H1 (cell line): ENCODE data around the gene ACLY. TPM values are rescaled to one million over a fixed set of nuclear protein-coding genes. Genes with fewer than 3 reads are reported as not detected.

ENCODE experiments used
- CTCF ChIA-PET: fragments of 300-600 bp; sonication (Branson Sonifier 250); formaldehyde crosslinking; loops from one replicate; lab custom pipeline; 2021; ENCODE audit not compliant: partially characterized antibody; lab: Charles Lee
- POLR2A ChIA-PET: fragments of 300-600 bp; sonication (Branson Sonifier 250); formaldehyde crosslinking; loops from one replicate; lab custom pipeline; 2021; ENCODE audit warnings: inconsistent platforms; ENCODE audit not compliant: partially characterized antibody; lab: Charles Lee
- DNase-seq, 2 experiments: peaks; one replicate each; pipeline versions ENCODE4 v3.0.0 to v3.0.0-alpha.2; 2010 to 2022; ENCODE audit warnings: low spot score in 2 of 2, low read depth in 1 of 2, mixed read lengths in 1 of 2
- FAIRE-seq: peaks from 2 replicates; lab custom pipeline; 2011; peaks lifted over from hg19 to GRCh38; lab: Jason Lieb, UNC
- H2AFZ ChIP-seq: 2 replicates; pipeline ENCODE4 v1.8.1; 2012; ENCODE audit warnings: low read length, inconsistent platforms
- H2AK5ac ChIP-seq: 2 replicates; pipeline ENCODE4 v1.6.1; 2013; ENCODE audit warnings: low read depth, low read length
- H2BK120ac ChIP-seq: replicated peaks from 2 replicates; pipeline ENCODE3; 2013; ENCODE audit warnings: low read depth, low read length, inconsistent platforms
- H2BK12ac ChIP-seq: 2 replicates; pipeline ENCODE4 v1.6.1; 2013; ENCODE audit warnings: low read depth, low read length
- H2BK15ac ChIP-seq: 2 replicates; pipeline ENCODE4 v1.6.1; 2013; ENCODE audit warnings: low read length
- H2BK20ac ChIP-seq: 2 replicates; pipeline ENCODE4 v1.6.1; 2013; ENCODE audit warnings: low read length
- H2BK5ac ChIP-seq: 2 replicates; pipeline ENCODE4 v1.6.1; 2013; ENCODE audit warnings: low read depth, low read length
- H3K14ac ChIP-seq: 2 replicates; pipeline ENCODE4 v1.6.1; 2013; ENCODE audit warnings: inconsistent platforms; ENCODE audit not compliant: insufficient read length
- H3K18ac ChIP-seq: 2 replicates; pipeline ENCODE4 v1.6.1; 2013; ENCODE audit warnings: low read length; ENCODE audit errors: extremely low read depth
- H3K23ac ChIP-seq: 2 replicates; pipeline ENCODE4 v1.6.1; 2013; ENCODE audit warnings: inconsistent platforms; ENCODE audit not compliant: insufficient read length
- H3K23me2 ChIP-seq: 2 replicates; pipeline ENCODE4 v1.6.1; 2013; ENCODE audit warnings: low read depth, low read length
- H3K27ac ChIP-seq: 2 replicates; pipeline ENCODE4 v1.6.1; 2011; ENCODE audit warnings: low read depth, low read length, inconsistent platforms
- H3K27me3 ChIP-seq, 4 experiments: replicated peaks in 1 of 4; 1 replicate in 1 of 4; 2 replicates in 3 of 4; pipeline versions ENCODE4 v1.6.1 to v1.8.1; 2011 to 2013; ENCODE audit warnings: low read length in 3 of 4, mild to moderate bottlenecking in 3 of 4, inconsistent platforms in 2 of 4, mixed read lengths in 2 of 4, moderate library complexity in 1 of 4; ENCODE audit not compliant: control insufficient read depth in 3 of 4, insufficient read depth in 3 of 4; ENCODE audit errors: extremely low read depth in 1 of 4
- H3K36me3 ChIP-seq, 4 experiments: 2 replicates each; pipeline versions ENCODE4 v1.6.1 to v1.8.1; 2011 to 2013; ENCODE audit warnings: mild to moderate bottlenecking in 4 of 4, low read length in 3 of 4, moderate library complexity in 2 of 4, control low read depth in 1 of 4, inconsistent platforms in 1 of 4; ENCODE audit not compliant: insufficient read depth in 4 of 4, control insufficient read depth in 2 of 4
- H3K4ac ChIP-seq: replicated peaks from 2 replicates; pipeline ENCODE3; 2013; ENCODE audit warnings: low read length, low read depth, mixed read lengths, inconsistent platforms; ENCODE audit not compliant: insufficient read length
- H3K4me1 ChIP-seq, 4 experiments: replicated peaks in 1 of 4; 1 replicate in 1 of 4; 2 replicates in 3 of 4; pipeline versions ENCODE4 v1.6.1 to v1.8.1; 2011 to 2013; ENCODE audit warnings: low read length in 3 of 4, inconsistent platforms in 2 of 4, mixed read lengths in 1 of 4; ENCODE audit not compliant: insufficient read depth in 4 of 4, control insufficient read depth in 3 of 4
- H3K4me2 ChIP-seq, 2 experiments: 2 replicates each; pipeline versions ENCODE4 v1.6.1 to v1.8.1; 2011 to 2013; ENCODE audit warnings: low read depth in 2 of 2, low read length in 2 of 2, control low read depth in 1 of 2, inconsistent platforms in 1 of 2, mild to moderate bottlenecking in 1 of 2; ENCODE audit not compliant: insufficient read depth in 1 of 2
- H3K4me3 ChIP-seq, 4 experiments: fragments of 200-600, 300-600 bp in 1 of 4; sonication (generic), shearing (Covaris generic), sonication (Bioruptor Twin) in 1 of 4; 2 replicates each; pipeline versions ENCODE4 v1.5.1 to v1.8.1; 2011 to 2016; ENCODE audit warnings: low read length in 4 of 4, low read depth in 3 of 4, control low read depth in 2 of 4, inconsistent platforms in 2 of 4, mild to moderate bottlenecking in 2 of 4, mixed read lengths in 1 of 4, moderate library complexity in 1 of 4; ENCODE audit not compliant: insufficient read depth in 2 of 4; ENCODE audit errors: extremely low read depth in 1 of 4
- H3K56ac ChIP-seq: replicated peaks from 2 replicates; pipeline ENCODE3; 2013; ENCODE audit warnings: low read depth, mild to moderate bottlenecking, mixed read lengths, low read length, inconsistent platforms; ENCODE audit not compliant: insufficient read length
- H3K79me1 ChIP-seq: 2 replicates; pipeline ENCODE4 v1.6.1; 2013; ENCODE audit warnings: low read depth, low read length, control low read depth
- H3K79me2 ChIP-seq, 2 experiments: 2 replicates each; pipeline versions ENCODE4 v1.6.1 to v1.8.1; 2012 to 2013; ENCODE audit warnings: low read length in 2 of 2, mild to moderate bottlenecking in 2 of 2, inconsistent platforms in 1 of 2; ENCODE audit not compliant: insufficient read depth in 2 of 2, control insufficient read depth in 1 of 2
- H3K9ac ChIP-seq, 4 experiments: replicated peaks in 1 of 4; 1 replicate in 1 of 4; 2 replicates in 3 of 4; pipeline versions ENCODE4 v1.6.1 to v1.8.1; 2011 to 2013; ENCODE audit warnings: low read depth in 3 of 4, low read length in 3 of 4, control low read depth in 2 of 4, mild to moderate bottlenecking in 2 of 4, moderate library complexity in 2 of 4, inconsistent platforms in 1 of 4; ENCODE audit errors: extremely low read depth in 1 of 4
- H3K9me3 ChIP-seq, 2 experiments: 2 replicates each; pipeline versions ENCODE4 v1.6.1 to v1.8.1; 2012 to 2013; ENCODE audit warnings: mild to moderate bottlenecking in 2 of 2, moderate library complexity in 2 of 2, control low read depth in 1 of 2, inconsistent platforms in 1 of 2, low read depth in 1 of 2, low read length in 1 of 2, mixed read lengths in 1 of 2; ENCODE audit not compliant: insufficient read depth in 2 of 2
- H4K20me1 ChIP-seq, 2 experiments: replicated peaks in 1 of 2; 2 replicates each; pipeline versions ENCODE3 to v1.8.1; 2011 to 2013; ENCODE audit warnings: inconsistent platforms in 2 of 2, low read length in 2 of 2, mild to moderate bottlenecking in 1 of 2; ENCODE audit not compliant: insufficient read depth in 2 of 2, control insufficient read depth in 1 of 2
- H4K5ac ChIP-seq: 2 replicates; pipeline ENCODE4 v1.6.1; 2013; ENCODE audit warnings: low read length, low read depth, mixed read lengths, inconsistent platforms; ENCODE audit not compliant: insufficient read length
- H4K8ac ChIP-seq: 2 replicates; pipeline ENCODE4 v1.8.0; 2013; ENCODE audit warnings: mild to moderate bottlenecking, moderate library complexity, low read length, inconsistent platforms; ENCODE audit not compliant: insufficient read depth; ENCODE audit errors: extremely low read depth
- H4K91ac ChIP-seq: replicated peaks from 2 replicates; pipeline ENCODE3; 2013; ENCODE audit warnings: low read length, mixed read lengths, inconsistent platforms; ENCODE audit not compliant: insufficient read length
- JUN ChIP-seq: IDR thresholded peaks from 2 replicates; pipeline ENCODE4 v1.6.1; 2011; ENCODE audit warnings: low read depth, mild to moderate bottlenecking, improper control_type of control experiment, low read length
- WGBS, 2 experiments: shearing (Covaris generic) in 1 of 2; methylation state at CpG; one replicate each; pipeline versions ENCODE4 v1.1.6 to v1.1.7; 2013 to 2015; ENCODE audit warnings: low lambda C conversion rate in 2 of 2, mixed read lengths in 2 of 2, inconsistent platforms in 1 of 2, low coverage in 1 of 2, missing lambda C conversion rate in 1 of 2; ENCODE audit not compliant: insufficient replicate concordance in 2 of 2, insufficient coverage in 1 of 2, insufficient read length in 1 of 2; ENCODE audit errors: extremely low coverage in 1 of 2, missing lambda C conversion rate in 1 of 2; 5-methylcytosine and 5-hydroxymethylcytosine counted together
- polyA plus RNA-seq, 7 experiments: library from polyadenylated mRNA; depleted of rRNA in 3 of 7; stranded (reverse) in 5 of 7; unstranded in 2 of 7; fragments of >200 nt in 5 of 7; fragments of 200-250 nt in 2 of 7; gene quantifications; 1 replicate in 5 of 7; 2 replicates in 1 of 7; 4 replicates in 1 of 7; pipeline versions ENCODE4 v1.2.1 to v1.2.3, GENCODE V29; 2011 to 2013; ENCODE audit warnings: missing spikeins in 2 of 7, mixed read lengths in 2 of 7
- total RNA-seq: library from RNA; stranded (reverse); fragmentation: NEBNext Ultra II Directional; extraction: Animal tissue kit (Norgen Biotek cat#: 25700); gene quantifications from 2 replicates; pipeline ENCODE4 v1.2.1, GENCODE V29; 2021

ACLY gene
- total and polyA plus RNA-seq, 2 of the 8 experiments (the other 6 are each of a cell fraction or from before 2014, with no cell fraction given) = 167 to 393 TPM

DNA sequence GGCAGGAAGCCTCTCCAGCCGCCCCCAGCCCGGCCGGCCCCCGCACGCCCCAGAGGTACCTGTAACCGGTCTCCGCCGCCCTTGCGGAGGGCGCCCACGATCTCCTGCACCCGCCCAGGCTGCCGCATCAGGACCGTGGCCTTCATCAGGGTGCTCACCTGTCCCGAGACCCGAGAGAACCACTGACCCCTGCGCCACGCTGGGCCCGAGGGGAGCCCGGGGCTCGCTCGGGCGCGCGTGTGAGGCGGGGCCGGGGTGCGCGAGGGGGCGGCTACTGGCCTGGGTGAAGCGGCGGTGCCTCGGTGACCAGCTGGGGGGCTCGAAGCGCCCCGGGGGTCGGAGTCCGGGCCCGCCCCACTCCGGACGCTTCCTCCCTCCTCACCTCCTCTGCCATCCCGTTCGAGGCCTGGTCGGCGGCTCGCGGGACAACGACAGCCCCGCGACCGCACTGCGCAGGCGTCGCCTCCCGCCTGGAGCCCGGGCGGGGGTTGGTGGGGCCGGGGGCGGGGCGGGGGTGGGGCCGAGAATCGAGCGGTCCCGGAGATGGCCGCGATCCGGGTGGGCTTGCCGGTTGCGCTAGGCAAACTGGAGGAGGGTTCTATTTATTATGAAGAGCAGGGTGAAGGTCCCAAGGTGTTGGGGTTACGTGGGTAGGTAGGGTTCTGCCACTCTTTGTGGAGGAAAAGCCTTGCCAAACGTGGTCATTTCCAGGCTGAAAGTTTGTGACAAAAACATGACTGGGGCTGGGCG, 82.8 kb downstream of the ACLY start, which contains the start of gene NT5C3B:
Gene NT5C3B (minus strand): TSS at position 433 of the 750 bp plus-strand sequence. CDS start 39 bp downstream, at position 394.
- Histone ChIP-seq H3K27ac (no peak within 1 kb of the TSS), H2AK5ac (no peak within 1 kb of the TSS), H2BK12ac (no peak within 1 kb of the TSS), H3K36me3 (peaks cover 0 to 18% (median 5%) of the 10 kb centered on the region in 4 experiments; a peak in 4 of 8 replicates), H2BK20ac (no peak within 1 kb of the TSS), H2BK5ac (peak within 1 kb of the TSS; percentile 35; the same call in 1 of the 2 replicates), H3K9me3 (no peaks in the 10 kb centered on the region), H3K4me3 (peak within 1 kb of the TSS; percentile 74 to 96 (median 82)), H3K4me2 (peak within 1 kb of the TSS; percentile 80 to 83), H4K5ac (peak within 1 kb of the TSS; percentile 38), H4K20me1 (no peaks in the 10 kb centered on the region), H3K56ac (peak within 1 kb of the TSS; percentile 46), H3K4ac (no peak within 1 kb of the TSS), H2BK120ac (no peak within 1 kb of the TSS), H3K23me2 (peaks cover 6% of the 10 kb centered on the region; the same call in 1 of the 2 replicates), H3K23ac (no peak within 1 kb of the TSS), H3K79me1 (peaks cover 5% of the 10 kb centered on the region; the same call in 1 of the 2 replicates), H3K4me1 (peaks cover 0 to 5% (median 0%) of the 10 kb centered on the region in 4 experiments; a peak in 1 of 7 replicates), H2AFZ (peak within 1 kb of the TSS; percentile 99), H3K18ac (peak within 1 kb of the TSS; percentile 93), H3K79me2 (no peaks in the 10 kb centered on the region), H3K14ac (no peak within 1 kb of the TSS), H3K27me3 (peaks cover 0 to 5% (median 0%) of the 10 kb centered on the region in 4 experiments; a peak in 1 of 7 replicates), H3K9ac (peak within 1 kb of the TSS; percentile 54 to 78 (median 67)), H4K91ac (peak within 1 kb of the TSS; percentile 65), H4K8ac (peak within 1 kb of the TSS; percentile 91), H2BK15ac (peak within 1 kb of the TSS; percentile 40; the same call in 1 of the 2 replicates)
- DNase-seq (peak in 1 of 2 experiments; percentile 76), FAIRE-seq (no peak)
- 5% methylated on average over 24 of the region's 72 CpGs; no CpG with 5 or more reads in 1 of the 2 experiments for WGBS, 2 experiments
- ChIA-PET POLR2A (interaction anchor here (1.1 to 3.3 kb wide), 9 partner anchors 11 to 83 kb away, joined by 3 to 18 read pairs (median 5); partner anchors contain the start of genes ACLY and JUP), CTCF (interaction anchor here (1.3 to 2.3 kb wide), 3 partner anchors 16 to 42 kb away, joined by 3 to 6 read pairs (median 3); no protein-coding TSS in a partner anchor)
- TF ChIP-seq JUN = no peak
